ENCODE measurements around the gene C1RL.

C1RL gene

GRCh38 chr12:7127916-7128626, 19.1 kb upstream of the C1RL start:
- Mint-ChIP-seq H3K9me3 (no peaks in the 10 kb centered on the region), H3K36me3 (no peaks in the 10 kb centered on the region), H3K27ac (no peak overlapping the region), H3K4me3 (peak overlapping the region; percentile 71), H3K27me3 (no peaks in the 10 kb centered on the region), H3K4me1 (peaks cover 36% of the 10 kb centered on the region)

DNA sequence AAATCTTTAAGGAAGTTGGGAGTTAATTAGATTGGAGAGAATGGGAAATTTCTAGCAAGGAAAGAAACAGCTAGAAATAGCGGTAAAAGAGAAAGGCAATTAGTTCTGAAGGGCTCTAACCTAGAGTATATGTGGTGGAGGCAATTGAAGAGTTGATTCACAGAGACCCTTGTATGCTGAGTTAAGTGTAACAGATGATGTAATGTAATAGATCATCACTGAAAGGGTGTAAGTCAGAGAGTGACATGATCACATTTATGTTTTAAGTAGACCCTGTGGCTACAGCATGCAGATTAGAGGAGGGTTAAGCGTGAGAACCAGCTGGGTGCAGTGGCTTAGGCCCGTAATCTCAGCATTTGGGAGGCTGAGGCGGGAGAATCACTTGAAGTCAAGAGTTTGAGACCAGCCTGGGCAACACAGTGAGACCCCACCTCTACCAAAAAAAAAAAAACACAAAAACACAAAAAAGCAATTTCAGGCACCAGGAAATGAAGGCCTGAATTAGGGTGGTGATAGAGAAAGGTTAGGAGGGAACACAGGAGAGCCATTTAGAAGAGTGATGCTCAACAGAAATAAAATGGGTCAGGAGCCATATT, 16.7 kb upstream of the C1RL start:
- Mint-ChIP-seq H3K27me3 (no peaks in the 10 kb centered on the region), H3K36me3 (peaks cover 2% of the 10 kb centered on the region), H3K27ac (no peak overlapping the region), H3K4me3 (no peak overlapping the region), H3K4me1 (peaks cover 16% of the 10 kb centered on the region), H3K9me3 (no peaks in the 10 kb centered on the region)

GRCh38 chr12:7123806-7124522, 14.9 kb upstream of the C1RL start:
- Mint-ChIP-seq H3K27ac (no peak overlapping the region), H3K36me3 (peaks cover 2% of the 10 kb centered on the region), H3K27me3 (no peaks in the 10 kb centered on the region), H3K4me1 (peaks cover 12% of the 10 kb centered on the region), H3K9me3 (no peaks in the 10 kb centered on the region), H3K4me3 (no peak overlapping the region)

DNA sequence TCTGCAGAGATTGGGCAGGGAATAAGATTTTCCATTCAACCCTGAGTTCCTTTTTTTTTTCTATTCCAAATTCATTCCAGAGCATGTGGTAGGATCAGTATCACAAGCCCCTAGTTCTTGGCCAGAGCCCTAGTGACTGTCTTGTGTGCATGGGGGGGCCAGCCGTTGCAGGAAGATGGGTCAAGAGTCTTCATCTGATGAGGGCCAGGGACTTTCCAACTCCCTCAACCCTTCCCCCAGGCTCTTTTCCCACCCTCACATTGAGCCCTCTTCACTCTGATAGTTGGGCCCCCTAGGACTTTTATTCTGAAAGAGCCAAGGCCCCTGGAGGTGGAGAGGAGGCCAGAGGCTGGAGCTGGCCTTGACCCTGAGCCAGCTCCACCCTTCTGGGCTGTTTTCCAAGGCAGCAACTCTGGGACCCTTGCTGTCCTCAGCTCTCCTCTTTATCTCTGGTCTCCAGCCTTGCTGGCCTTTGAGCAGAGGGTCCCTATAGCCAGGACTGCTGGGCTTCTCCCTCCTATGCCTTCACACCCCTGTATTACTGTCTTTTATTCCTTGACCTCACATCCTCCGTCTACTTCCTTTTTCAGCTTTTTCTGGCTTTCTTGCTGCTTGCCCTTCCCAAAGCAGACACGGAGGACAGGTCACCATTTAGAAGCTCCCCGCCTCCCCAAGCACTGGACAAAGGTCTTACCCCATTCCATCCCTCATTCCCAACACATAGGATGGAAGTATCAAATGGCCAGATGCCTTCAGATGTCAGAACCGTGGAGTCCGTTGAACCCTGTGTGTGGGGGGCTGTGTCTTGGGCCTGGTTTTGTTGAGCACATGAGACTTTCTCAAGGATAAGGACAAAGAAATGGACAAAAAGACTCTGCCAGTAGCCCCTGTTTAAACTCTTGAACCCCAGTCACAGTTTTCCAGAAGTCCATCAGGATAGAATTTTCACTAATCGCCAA, 14.1 kb upstream of the C1RL start:
- no peaks in the 10 kb centered on the region for H3K9me3 Mint-ChIP-seq
- peaks cover 2% of the 10 kb centered on the region for H3K36me3 Mint-ChIP-seq
- no peaks in the 10 kb centered on the region for H3K27me3 Mint-ChIP-seq
- peaks cover 5% of the 10 kb centered on the region for H3K4me1 Mint-ChIP-seq
- H3K4me3 Mint-ChIP-seq, result no peak overlapping the region
- H3K27ac Mint-ChIP-seq, result no peak overlapping the region

DNA sequence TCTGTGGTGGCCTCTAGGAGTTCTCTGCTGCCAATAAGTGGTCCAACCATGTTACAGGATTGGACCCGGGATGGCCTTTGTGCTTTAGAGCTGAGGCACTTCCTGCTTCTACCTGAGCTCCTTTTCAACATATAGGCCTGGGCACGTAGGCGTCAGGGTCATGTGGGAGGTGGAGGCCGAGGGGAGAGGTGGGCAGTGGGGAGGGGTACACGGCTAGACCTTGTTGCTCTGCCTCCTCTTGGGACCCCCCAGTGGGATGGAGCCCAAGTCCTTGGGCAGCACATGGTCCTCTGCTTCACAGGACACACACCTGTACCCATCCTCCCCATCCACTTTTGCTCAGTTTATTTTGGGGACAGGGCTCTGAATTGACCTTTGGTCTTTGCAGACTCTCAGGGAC, 12.3 kb upstream of the C1RL start:
- Mint-ChIP-seq H3K27me3 (no peaks in the 10 kb centered on the region), H3K36me3 (peaks cover 2% of the 10 kb centered on the region), H3K27ac (no peak overlapping the region), H3K4me1 (no peaks in the 10 kb centered on the region), H3K4me3 (no peak overlapping the region), H3K9me3 (no peaks in the 10 kb centered on the region)

GRCh38 chr12:7120166-7120565, 11.2 kb upstream of the C1RL start:
- H3K9me3 Mint-ChIP-seq, result no peaks in the 10 kb centered on the region
- H3K36me3 Mint-ChIP-seq, result peaks cover 2% of the 10 kb centered on the region
- H3K4me3 Mint-ChIP-seq, result no peak overlapping the region
- no peak overlapping the region for H3K27ac Mint-ChIP-seq
- no peaks in the 10 kb centered on the region for H3K4me1 Mint-ChIP-seq
- H3K27me3 Mint-ChIP-seq, result no peaks in the 10 kb centered on the region

DNA sequence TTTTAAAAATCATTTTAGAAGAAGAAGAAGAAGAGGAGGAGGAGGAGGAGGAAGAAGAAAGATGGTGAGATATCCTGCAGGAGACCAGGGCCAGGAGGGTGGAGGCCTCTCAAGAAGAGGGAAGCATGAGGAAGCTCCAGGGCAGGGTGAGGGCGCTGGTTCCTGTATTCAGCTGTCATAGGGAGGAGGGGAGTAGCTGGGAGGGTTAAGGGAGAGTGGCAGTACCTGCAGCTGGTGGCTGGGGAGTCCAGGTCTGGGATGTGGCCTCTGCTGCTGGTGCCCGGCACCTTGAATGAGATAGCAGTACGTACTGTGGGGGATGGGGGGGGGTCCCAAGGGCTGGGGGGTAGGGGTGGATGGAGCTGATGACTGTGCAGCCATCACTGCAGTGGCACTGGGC, 9.9 kb upstream of the C1RL start:
- Mint-ChIP-seq H3K9me3 (no peaks in the 10 kb centered on the region), H3K4me3 (no peak overlapping the region), H3K36me3 (peaks cover 2% of the 10 kb centered on the region), H3K4me1 (no peaks in the 10 kb centered on the region), H3K27ac (no peak overlapping the region), H3K27me3 (no peaks in the 10 kb centered on the region)

- peaks cover 2% of the 10 kb centered on the region for H3K36me3 Mint-ChIP-seq
- no peak overlapping the region for H3K27ac Mint-ChIP-seq
- peaks cover 5% of the 10 kb centered on the region for H3K4me1 Mint-ChIP-seq
- H3K4me3 Mint-ChIP-seq, result no peak overlapping the region
- H3K27me3 Mint-ChIP-seq, result no peaks in the 10 kb centered on the region
- H3K9me3 Mint-ChIP-seq, result no peaks in the 10 kb centered on the region
These were observed 8.7 kb upstream of the C1RL start for GRCh38 chr12:7117670-7118069.

GRCh38 chr12:7116916-7117315, 7.9 kb upstream of the C1RL start:
- Mint-ChIP-seq H3K36me3 (peaks cover under 1% of the 10 kb centered on the region), H3K4me3 (no peak overlapping the region), H3K9me3 (no peaks in the 10 kb centered on the region), H3K27me3 (no peaks in the 10 kb centered on the region), H3K27ac (no peak overlapping the region), H3K4me1 (peaks cover 5% of the 10 kb centered on the region)

GRCh38 chr12:7116196-7116595, 7.2 kb upstream of the C1RL start:
- Mint-ChIP-seq H3K9me3 (no peaks in the 10 kb centered on the region), H3K27ac (no peak overlapping the region), H3K4me3 (no peak overlapping the region), H3K36me3 (no peaks in the 10 kb centered on the region), H3K4me1 (peaks cover 5% of the 10 kb centered on the region), H3K27me3 (no peaks in the 10 kb centered on the region)

DNA sequence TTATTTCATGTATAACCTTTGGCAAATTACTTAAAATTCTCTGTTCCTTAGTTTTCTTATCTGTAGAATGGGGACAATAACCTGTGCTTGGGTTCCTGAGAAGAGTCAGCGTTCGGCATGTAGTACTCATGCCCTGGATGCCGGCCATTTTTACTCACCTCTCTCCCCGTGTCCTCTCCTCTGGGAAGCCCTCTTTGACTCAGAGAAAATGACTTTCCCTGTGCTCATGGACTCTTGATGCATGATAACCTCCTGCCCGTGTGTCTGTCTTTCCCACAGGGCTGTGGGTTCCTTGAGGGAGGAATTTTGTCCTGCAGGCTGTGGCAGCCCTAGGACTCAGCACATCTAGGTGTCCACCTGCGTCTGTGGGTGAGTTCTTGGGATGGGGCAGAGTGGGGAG, 5.8 kb upstream of the C1RL start:
- Mint-ChIP-seq H3K4me3 (no peak overlapping the region), H3K9me3 (no peaks in the 10 kb centered on the region), H3K27me3 (no peaks in the 10 kb centered on the region), H3K4me1 (peaks cover 5% of the 10 kb centered on the region), H3K27ac (no peak overlapping the region), H3K36me3 (no peaks in the 10 kb centered on the region)

DNA sequence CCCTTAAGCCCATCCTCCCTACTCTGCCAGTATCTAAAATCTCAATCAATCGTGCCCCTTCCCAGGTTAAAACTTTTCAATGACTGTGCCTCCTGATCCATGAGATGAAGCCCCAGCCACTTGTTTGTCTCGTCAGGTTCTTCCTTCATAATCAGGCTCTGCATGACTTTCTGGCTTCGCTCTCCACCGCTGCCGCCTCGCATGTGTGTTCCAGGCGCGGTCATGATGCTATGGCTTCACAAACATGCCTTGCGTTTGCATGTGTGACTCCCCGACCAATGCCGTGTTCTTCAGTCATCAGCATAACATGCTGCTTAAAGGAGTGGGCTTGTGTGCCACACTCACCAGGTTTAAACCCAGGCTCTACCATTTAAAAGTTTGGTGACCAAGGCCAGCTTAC, 5.0 kb upstream of the C1RL start:
- Mint-ChIP-seq H3K36me3 (no peaks in the 10 kb centered on the region), H3K9me3 (no peaks in the 10 kb centered on the region), H3K27me3 (no peaks in the 10 kb centered on the region), H3K4me1 (peaks cover 13% of the 10 kb centered on the region), H3K4me3 (no peak overlapping the region), H3K27ac (no peak overlapping the region)

- no peak overlapping the region for H3K4me3 Mint-ChIP-seq
These were observed 4.4 kb upstream of the C1RL start for GRCh38 chr12:7113389-7113871.

DNA sequence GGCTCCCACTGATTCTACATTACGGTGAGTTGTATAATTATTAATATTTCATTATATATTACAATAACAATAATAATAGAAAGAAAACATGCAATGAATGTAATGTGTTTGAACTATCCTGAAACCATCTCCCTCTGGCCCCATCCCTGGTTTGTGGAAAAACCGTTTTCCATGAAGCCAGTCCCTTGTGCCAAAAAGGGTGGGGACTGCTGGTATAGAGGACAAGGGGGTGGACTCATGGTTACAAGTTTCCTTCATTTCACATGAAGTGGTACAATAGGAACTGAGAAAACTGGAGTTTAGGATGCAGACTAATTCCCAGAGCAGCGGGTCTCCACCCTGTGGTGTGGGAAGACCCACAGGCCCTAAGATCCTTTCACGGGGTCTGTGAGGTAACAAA, 3.0 kb upstream of the C1RL start:
- Mint-ChIP-seq H3K27me3 (no peaks in the 10 kb centered on the region), H3K36me3 (no peaks in the 10 kb centered on the region), H3K9me3 (no peaks in the 10 kb centered on the region), H3K4me1 (peaks cover 22% of the 10 kb centered on the region), H3K27ac (no peak overlapping the region), H3K4me3 (no peak overlapping the region)

More at GRCh38 chr12:7113389-7113871, 4.4 kb upstream of the C1RL start:
- Mint-ChIP-seq H3K27me3 (no peaks in the 10 kb centered on the region), H3K4me1 (peaks cover 13% of the 10 kb centered on the region), H3K27ac (peak overlapping the region; percentile 23), H3K9me3 (no peaks in the 10 kb centered on the region), H3K36me3 (no peaks in the 10 kb centered on the region)

GRCh38 chr12:7110661-7111060, 1.6 kb upstream of the C1RL start:
- Mint-ChIP-seq H3K4me1 (peaks cover 36% of the 10 kb centered on the region), H3K36me3 (peaks cover 11% of the 10 kb centered on the region)

More at GRCh38 chr12:7110661-7111060, 1.6 kb upstream of the C1RL start:
- H3K4me3 Mint-ChIP-seq, result no peak overlapping the region
- H3K9me3 Mint-ChIP-seq, result peaks cover 7% of the 10 kb centered on the region
- no peaks in the 10 kb centered on the region for H3K27me3 Mint-ChIP-seq
- H3K27ac Mint-ChIP-seq, result no peak overlapping the region
